ENCODE results near the gene PRKX.

DNA sequence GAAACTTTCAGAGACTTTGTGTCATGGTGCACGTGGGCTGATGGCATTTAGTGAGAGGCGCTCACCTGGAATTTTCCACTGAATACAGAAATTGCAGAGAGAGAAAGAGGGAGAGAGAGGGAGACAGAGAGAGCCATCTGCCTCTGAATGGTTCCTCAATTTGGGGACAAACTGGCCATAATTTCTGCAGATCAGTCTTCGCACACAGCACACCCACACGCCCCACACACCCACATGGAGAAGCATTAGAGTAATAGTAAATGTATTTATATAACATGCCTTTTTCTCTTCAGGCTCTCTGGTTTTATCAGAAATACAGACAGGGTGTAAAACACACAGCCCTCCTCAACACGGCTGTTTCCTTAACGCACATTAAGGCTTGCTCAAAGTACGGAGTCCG lies 38.6 kb downstream of the PRKX start:
- TF ChIP-seq E2F1 (CRISPR knock-in tag; IDR thresholded peaks at IDR 0.05) (no peak), SCMH1 (CRISPR knock-in tag; IDR thresholded peaks at IDR 0.05; ENCODE audit: borderline replicate concordance) (no peak), CEBPB (IDR thresholded peaks at IDR 0.05; ENCODE audit: borderline replicate concordance, low read depth, low read length) (no peak), ZNF329 (CRISPR knock-in tag; IDR thresholded peaks at IDR 0.05; ENCODE audit: low read depth) (no peak)
